OCI-LY7 (cell line): ENCODE results near the gene DISC1. TPM values are rescaled to one million over a fixed set of nuclear protein-coding genes. Genes with fewer than 3 reads are reported as not detected.

ENCODE experiments used
- BruUV-seq: library from RNA; stranded (reverse); fragments of 400-500 nt; replicated peaks from 2 replicates; lab custom pipeline; 2021; lab: Mats Ljungman, UMichigan
- CTCF ChIA-PET: fragments of 300-600 bp; sonication (Branson Sonifier 250); formaldehyde crosslinking; loops from one replicate; lab custom pipeline; 2022; ENCODE audit warnings: antibody characterized with exemption; ENCODE audit not compliant: unreplicated experiment; lab: Charles Lee
- POLR2A ChIA-PET: fragments of 300-600 bp; sonication (Branson Sonifier 250); formaldehyde crosslinking; loops from one replicate; lab custom pipeline; 2022; ENCODE audit warnings: antibody characterized with exemption; lab: Charles Lee
- DNase-seq: peaks from one replicate; pipeline ENCODE4 v3.0.0-alpha.2; 2015; ENCODE audit warnings: low spot score
- H2AFZ ChIP-seq: fragments of 200-600 bp; sonication (generic), shearing (Covaris generic); 2 replicates; pipeline ENCODE4 v1.6.1; 2014; ENCODE audit warnings: mild to moderate bottlenecking, antibody characterized with exemption, low read length, moderate library complexity
- H3K27ac ChIP-seq: fragments of 200-600 bp; sonication (generic); 2 replicates; pipeline ENCODE4 v1.5.1; 2014; ENCODE audit warnings: mixed run types, low read depth, mild to moderate bottlenecking, moderate library complexity, low read length, inconsistent platforms; ENCODE audit not compliant: poor library complexity, severe bottlenecking
- H3K36me3 ChIP-seq: fragments of 200-600 bp; sonication (generic); 2 replicates; pipeline ENCODE4 v1.6.1; 2014; ENCODE audit warnings: mild to moderate bottlenecking, antibody characterized with exemption, low read length, moderate library complexity, mixed read lengths; ENCODE audit not compliant: insufficient read depth
- H3K4me1 ChIP-seq: fragments of 200-600 bp; sonication (generic); 2 replicates; pipeline ENCODE4 v1.5.1; 2014; ENCODE audit warnings: mild to moderate bottlenecking, low read length; ENCODE audit not compliant: insufficient read depth, poor library complexity, severe bottlenecking
- H3K4me2 ChIP-seq: fragments of 200-600 bp; sonication (generic); 2 replicates; pipeline ENCODE4 v1.6.1; 2014; ENCODE audit warnings: mild to moderate bottlenecking, low read length
- H3K4me3 ChIP-seq: fragments of 200-600 bp; sonication (generic); 2 replicates; pipeline ENCODE4 v1.5.1; 2014; ENCODE audit warnings: mild to moderate bottlenecking, low read depth, low read length; ENCODE audit not compliant: poor library complexity, severe bottlenecking
- H3K79me2 ChIP-seq: fragments of 200-600 bp; sonication (generic); 2 replicates; pipeline ENCODE4 v1.6.1; 2016; ENCODE audit warnings: low read depth, mild to moderate bottlenecking, low read length, moderate library complexity, mixed read lengths; ENCODE audit not compliant: insufficient read depth
- H3K9me2 ChIP-seq: fragments of 200-600 bp; sonication (generic); 2 replicates; pipeline ENCODE4 v1.6.1; 2016; ENCODE audit warnings: mild to moderate bottlenecking, low read length, mixed read lengths; ENCODE audit not compliant: insufficient read depth
- H3K9me3 ChIP-seq: fragments of 200-600 bp; sonication (generic); 2 replicates; pipeline ENCODE4 v1.6.1; 2014; ENCODE audit warnings: mild to moderate bottlenecking, mixed run types, low read length, mixed read lengths
- H4K20me1 ChIP-seq: fragments of 200-600 bp; sonication (generic); 2 replicates; pipeline ENCODE4 v1.6.1; 2014; ENCODE audit warnings: mild to moderate bottlenecking, antibody characterized with exemption, low read length, moderate library complexity, mixed read lengths; ENCODE audit not compliant: insufficient read depth
- CTCF ChIP-seq: fragments of 200-600 bp; sonication (generic); conservative IDR thresholded peaks from 2 replicates; pipeline ENCODE4 v1.5.1; 2014; ENCODE audit warnings: mild to moderate bottlenecking, antibody characterized with exemption, low read length, moderate library complexity, mixed read lengths
- EZH2phosphoT487 ChIP-seq: fragments of 200-600 bp; sonication (generic); IDR thresholded peaks from 2 replicates; pipeline ENCODE4 v1.6.1; 2018; ENCODE audit warnings: low read depth, borderline replicate concordance, mild to moderate bottlenecking, mixed run types, antibody characterized with exemption, low read length, moderate library complexity, mixed read lengths
- intact Hi-C: fragments of 100-400 bp; cut with micrococcal nuclease; formaldehyde crosslinking; loops from one replicate; pipeline ENCODE4 v1.10.0; 2022; ENCODE audit not compliant: unreplicated experiment
- total RNA-seq, 2 experiments: library from RNA; depleted of rRNA in 1 of 2; stranded (reverse); fragments of >200 nt in 1 of 2; shearing (Covaris generic) in 1 of 2; gene quantifications; 2 replicates each; pipeline ENCODE4 v1.2.3, GENCODE V29; 2014 to 2022

Gene DISC1
- total RNA-seq, 2 experiments from 2014 or later, result 0.91 TPM; not detected in 1

GRCh38 chr1:231605149-231606100 lies 21.2 kb upstream of the DISC1 start:
- Histone ChIP-seq H3K36me3 (no peaks in the 10 kb centered on the region), H3K4me1 (no peaks in the 10 kb centered on the region), H3K27ac (no peak overlapping the region), H2AFZ (no peak overlapping the region), H3K79me2 (no peaks in the 10 kb centered on the region), H3K9me2 (no peaks in the 10 kb centered on the region), H3K9me3 (no peaks in the 10 kb centered on the region), H4K20me1 (no peaks in the 10 kb centered on the region), H3K4me3 (no peak overlapping the region), H3K4me2 (no peak overlapping the region)
- POLR2A ChIA-PET, result interaction anchor here (1.1 to 1.3 kb wide), 2 partner anchors 287 to 963 kb away, joined by 3 to 4 read pairs; no protein-coding TSS in a partner anchor
- BruUV-seq, result no TSS peak
- intact Hi-C loops, result no loop called here
- CTCF ChIA-PET, result no interaction called here
- no peak for DNase-seq
- no peak for TF ChIP-seq CTCF
- no peak for TF ChIP-seq EZH2phosphoT487

DNA sequence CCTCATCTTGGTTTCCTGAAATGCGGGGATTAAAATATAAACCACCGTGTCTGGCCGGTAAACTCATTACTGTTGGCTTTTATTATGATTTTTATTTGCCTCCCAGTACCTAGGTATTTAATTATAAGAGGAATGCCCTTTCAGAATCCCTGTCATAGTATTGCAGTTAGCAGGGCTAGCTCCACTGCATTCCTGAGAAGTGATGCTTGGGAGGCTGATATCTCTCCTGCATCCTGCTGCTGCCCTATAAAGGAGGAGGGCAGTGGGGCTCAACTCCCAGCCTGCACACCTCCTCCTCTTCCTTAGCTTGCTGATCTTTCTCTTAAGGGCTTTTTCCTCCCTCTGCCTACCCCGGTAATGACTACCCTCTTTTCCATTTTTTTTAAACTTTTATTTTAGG lies 19.9 kb upstream of the DISC1 start:
- Histone ChIP-seq H4K20me1 (0 out of 2 replicates have a peak, but pooled peaks cover 1% of the 10 kb centered on the region), H3K79me2 (no peaks in the 10 kb centered on the region), H3K9me2 (no peaks in the 10 kb centered on the region), H3K27ac (no peak overlapping the region), H3K9me3 (no peaks in the 10 kb centered on the region), H2AFZ (no peak overlapping the region), H3K36me3 (no peaks in the 10 kb centered on the region), H3K4me2 (no peak overlapping the region), H3K4me1 (peaks cover 5% of the 10 kb centered on the region), H3K4me3 (no peak overlapping the region)
- ChIA-PET CTCF (interaction anchor here (0.7 kb wide), 1 partner anchor 8 kb away, joined by 3 read pairs; no protein-coding TSS in a partner anchor), POLR2A (interaction anchor here (0.6 to 0.7 kb wide), 2 partner anchors 209 to 234 kb away, joined by 3 to 4 read pairs; no protein-coding TSS in a partner anchor)
- no peak for TF ChIP-seq CTCF
- TF ChIP-seq EZH2phosphoT487, result no peak
- BruUV-seq, result no TSS peak
- intact Hi-C loops, result no loop called here
- no peak for DNase-seq
